ENCODE measurements around the gene OR1Q1.
"Not testable (repeated sequence)": the region's sequence is repeated elsewhere in the genome, so short reads cannot be mapped to it uniquely, and the experiment has no call there.

Gene OR1Q1

DNA sequence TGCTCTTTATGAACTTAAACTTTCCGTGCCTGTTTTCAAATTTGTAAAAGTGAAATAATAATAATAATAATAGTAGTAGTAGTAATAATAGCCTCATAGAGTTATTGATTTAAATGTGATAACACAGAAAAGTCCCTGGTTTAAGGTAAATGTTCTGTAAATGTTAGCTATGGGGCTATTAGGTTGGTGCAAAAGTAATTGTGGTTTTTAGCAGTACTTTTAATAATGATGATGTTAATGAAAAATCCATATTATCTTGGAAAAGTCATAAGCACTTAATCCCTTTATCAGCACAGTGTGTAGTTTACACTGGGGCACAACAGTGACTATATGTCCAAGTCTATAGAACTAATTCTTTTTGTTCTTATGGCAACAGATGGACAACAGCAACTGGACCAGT is at the start of gene OR1Q1:
Gene OR1Q1 (plus strand): TSS at position 377 of the 400 bp plus-strand sequence. CDS start 0 bp downstream, at position 377.
- DNase-seq (ENCODE audit: low read depth, low spot score) = no peak

DNA sequence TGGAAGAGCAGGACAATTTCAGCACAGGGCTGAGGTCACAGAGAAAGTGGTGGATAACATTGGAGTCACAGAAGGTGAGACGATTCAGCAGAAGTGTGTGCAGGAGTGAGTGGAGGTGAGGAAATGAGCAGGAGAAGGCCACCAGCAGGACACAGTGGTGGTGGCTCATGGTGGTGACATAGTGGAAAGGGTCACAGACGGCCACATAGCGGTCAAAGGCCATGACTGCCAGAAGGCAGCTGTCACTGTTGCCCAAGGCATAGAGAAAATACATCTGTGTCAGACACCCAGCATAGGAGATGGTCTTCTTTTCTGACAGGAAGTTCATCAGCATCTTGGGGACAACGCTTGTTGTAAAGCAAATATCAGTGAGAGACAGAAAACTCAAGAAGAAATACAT is 46.6 kb upstream of the OR1Q1 start:
- no peak for DNase-seq (ENCODE audit: low read depth, low spot score)

GRCh38 chr9:122572456-122572855 is 42.1 kb upstream of the OR1Q1 start:
- DNase-seq (ENCODE audit: low read depth, low spot score) = no peak

GRCh38 chr9:122579874-122580273 is 34.7 kb upstream of the OR1Q1 start:
- no peak for DNase-seq (ENCODE audit: low read depth, low spot score)

DNA sequence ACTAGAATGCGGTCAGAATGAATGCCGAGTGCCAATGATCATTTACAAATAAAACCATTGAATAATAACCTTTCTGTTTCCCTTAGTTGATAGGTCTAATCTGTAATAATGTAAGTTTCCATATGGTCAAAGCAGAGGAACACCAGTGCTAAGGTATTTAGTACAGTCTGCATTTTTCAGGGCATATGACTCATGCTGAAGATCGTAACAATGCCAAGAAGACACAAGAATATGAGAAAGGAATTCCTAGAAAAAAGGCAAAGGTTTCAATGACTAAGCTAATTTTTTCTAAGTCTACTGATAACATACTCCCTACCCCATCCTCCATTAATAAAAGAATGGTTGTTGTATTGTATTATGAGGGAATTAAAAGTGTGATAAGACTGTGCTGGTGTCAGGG is 34.2 kb upstream of the OR1Q1 start:
- DNase-seq (ENCODE audit: low read depth, low spot score) = no peak

- not testable (repeated sequence) for DNase-seq (ENCODE audit: low read depth, low spot score)
Measured at GRCh38 chr9:122583284-122583683, 31.3 kb upstream of the OR1Q1 start, which contains the start of gene OR1L8. Gene OR1L8, minus strand, starts transcription at chr9:122583384. Its CDS starts 14,907 bp downstream, at chr9:122568477.

- no peak for DNase-seq (ENCODE audit: low read depth, low spot score)
Measured at GRCh38 chr9:122605691-122606090, 8.8 kb upstream of the OR1Q1 start.

DNA sequence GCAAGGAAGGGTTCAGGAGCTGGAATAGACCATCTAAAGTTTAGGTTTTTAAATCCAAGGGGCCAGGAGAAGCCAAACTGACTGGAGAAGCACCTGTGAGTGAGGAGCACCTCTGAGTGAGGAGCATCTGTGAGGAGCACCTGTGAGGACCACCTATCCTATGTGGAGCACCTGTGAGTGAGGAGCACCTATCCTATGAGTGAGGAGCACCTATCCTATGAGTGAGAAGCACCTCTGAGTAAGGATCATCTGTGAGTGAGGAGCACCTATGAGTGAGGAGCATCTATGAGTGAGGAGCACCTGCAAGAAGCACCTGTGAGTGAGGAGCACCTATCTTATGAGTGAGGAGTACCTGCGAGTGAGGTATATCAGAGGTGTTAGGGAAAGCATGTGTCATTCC is 8.0 kb upstream of the OR1Q1 start:
- DNase-seq (ENCODE audit: low read depth, low spot score) = no peak

- DNase-seq (ENCODE audit: low read depth, low spot score) = no peak
Measured at GRCh38 chr9:122609804-122610203, 4.7 kb upstream of the OR1Q1 start.

- DNase-seq (ENCODE audit: low read depth, low spot score) = no peak
Measured at GRCh38 chr9:122619996-122620395, 5.5 kb downstream of the OR1Q1 start.

DNA sequence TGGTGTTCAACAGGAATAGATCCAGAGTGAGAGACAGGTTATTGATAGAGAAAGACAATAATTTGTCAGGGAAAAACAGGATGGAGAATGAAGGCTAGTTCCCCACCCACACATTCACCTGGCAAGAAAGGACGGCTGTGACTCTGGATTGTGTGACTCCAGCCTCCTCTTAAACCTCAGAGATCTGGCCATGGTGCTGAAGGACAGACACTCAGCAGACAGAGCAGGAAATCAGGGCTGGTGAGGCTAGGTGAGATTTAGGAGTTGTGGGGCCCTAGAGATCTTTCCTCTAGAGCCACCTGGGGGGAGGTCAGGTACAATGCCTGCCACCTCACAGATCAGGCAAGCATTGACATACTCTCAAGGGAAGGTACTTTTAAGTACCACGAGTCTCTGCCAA is 27.7 kb downstream of the OR1Q1 start:
- no peak for DNase-seq (ENCODE audit: low read depth, low spot score)

- no peak for DNase-seq (ENCODE audit: low read depth, low spot score)
Measured at GRCh38 chr9:122656378-122656777, 41.8 kb downstream of the OR1Q1 start.

- no peak for DNase-seq (ENCODE audit: low read depth, low spot score)
Measured at GRCh38 chr9:122657527-122657926, 43.0 kb downstream of the OR1Q1 start, which contains the start of gene OR1B1. Gene OR1B1, minus strand, starts transcription at chr9:122657627.

DNA sequence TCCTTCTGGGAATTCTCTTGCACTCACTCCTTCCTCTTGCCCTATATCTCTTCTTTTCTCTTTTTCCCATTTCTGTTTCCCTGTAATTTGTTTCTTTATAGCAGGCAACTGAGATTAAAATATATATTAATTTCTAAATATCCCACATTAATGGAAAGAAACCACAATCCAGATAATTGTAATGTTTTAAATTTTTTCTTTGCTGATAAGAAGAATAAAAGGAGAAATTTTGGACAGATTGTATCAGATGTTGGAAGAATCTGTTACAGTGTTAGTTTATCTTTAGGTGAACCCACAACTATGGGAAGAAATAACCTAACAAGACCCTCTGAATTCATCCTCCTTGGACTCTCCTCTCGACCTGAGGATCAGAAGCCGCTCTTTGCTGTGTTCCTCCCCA is 46.9 kb downstream of the OR1Q1 start, which contains the start of gene OR1L1:
Gene OR1L1 (plus strand): TSS at position 301 of the 400 bp plus-strand sequence. CDS start 0 bp downstream, at position 301.
- DNase-seq (ENCODE audit: low read depth, low spot score) = no peak
